MG63 (cell line): ENCODE data around the gene TOP2A. TPM values are rescaled to one million over a fixed set of nuclear protein-coding genes. Genes with fewer than 3 reads are reported as not detected.

Experiments
- DNase-seq: peaks from one replicate; pipeline ENCODE4 v3.0.0-alpha.2; 2020
- H3K27me3 ChIP-seq: fragments of 250-450 bp; sonication (Bioruptor Pico); 2 replicates; pipeline ENCODE4 v1.5.1; 2020; ENCODE audit warnings: mild to moderate bottlenecking, moderate library complexity
- H3K36me3 ChIP-seq: fragments of 250-450 bp; sonication (Bioruptor Pico); 2 replicates; pipeline ENCODE4 v1.5.1; 2020; ENCODE audit warnings: mild to moderate bottlenecking, moderate library complexity
- H3K4me3 ChIP-seq: fragments of 250-450 bp; sonication (Bioruptor Pico); 2 replicates; pipeline ENCODE4 v1.5.1; 2020; ENCODE audit warnings: mild to moderate bottlenecking, moderate library complexity
- H3K9me3 ChIP-seq: fragments of 250-450 bp; sonication (Bioruptor Pico); 2 replicates; pipeline ENCODE4 v1.5.1; 2020; ENCODE audit warnings: mild to moderate bottlenecking, moderate library complexity
- total RNA-seq: library from RNA; depleted of rRNA; stranded (reverse); fragments of >200 nt; shearing (Covaris generic); gene quantifications from 2 replicates; pipeline ENCODE4 v1.2.3, GENCODE V29; 2014; ENCODE audit warnings: low replicate concordance

Gene TOP2A
- total RNA-seq, 1 experiment from 2014 or later: 138 TPM

DNA sequence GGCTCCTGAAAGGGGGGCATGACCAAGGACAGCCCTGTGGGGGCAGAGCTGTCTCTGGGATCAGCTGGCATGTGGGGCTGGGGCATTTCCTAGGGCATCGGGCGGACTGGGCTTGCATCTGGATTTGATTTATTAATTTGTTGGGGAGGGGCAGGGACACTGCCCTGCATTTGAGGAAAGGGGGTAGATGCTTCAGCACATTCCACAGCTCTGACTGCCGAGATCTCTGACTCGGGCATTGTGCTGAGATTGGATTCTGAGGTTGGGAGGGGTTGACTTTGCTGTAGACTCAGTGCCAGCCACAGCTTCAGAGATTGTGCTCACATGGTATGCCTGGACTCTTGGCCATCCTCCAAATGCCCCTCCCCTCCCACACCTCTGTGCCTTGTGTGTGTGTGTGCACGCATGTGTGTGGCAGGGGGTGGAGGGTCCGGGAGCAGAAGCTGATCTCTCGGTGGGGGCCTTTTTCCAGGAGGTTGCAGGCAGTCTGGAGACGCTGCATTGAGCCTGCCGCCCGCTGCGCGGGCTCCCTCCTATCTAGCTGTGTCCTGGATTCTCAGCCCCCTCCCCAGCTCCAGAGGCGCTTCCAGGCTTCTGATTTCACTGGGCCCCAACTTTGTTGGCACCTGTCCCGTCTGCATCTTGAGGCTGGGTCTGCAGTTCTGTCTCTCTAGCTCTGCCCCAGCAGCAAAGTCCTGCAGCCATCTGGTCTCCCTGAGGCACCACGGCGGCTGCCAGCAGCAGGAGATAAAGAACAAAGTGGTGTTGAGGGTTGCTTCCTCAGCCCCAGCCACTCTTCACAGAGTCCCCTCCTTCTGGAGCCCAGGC is 40.5 kb upstream of the TOP2A start:
- H3K36me3 ChIP-seq: no peaks in the 10 kb centered on the region
- DNase-seq: peak; percentile 68

DNA sequence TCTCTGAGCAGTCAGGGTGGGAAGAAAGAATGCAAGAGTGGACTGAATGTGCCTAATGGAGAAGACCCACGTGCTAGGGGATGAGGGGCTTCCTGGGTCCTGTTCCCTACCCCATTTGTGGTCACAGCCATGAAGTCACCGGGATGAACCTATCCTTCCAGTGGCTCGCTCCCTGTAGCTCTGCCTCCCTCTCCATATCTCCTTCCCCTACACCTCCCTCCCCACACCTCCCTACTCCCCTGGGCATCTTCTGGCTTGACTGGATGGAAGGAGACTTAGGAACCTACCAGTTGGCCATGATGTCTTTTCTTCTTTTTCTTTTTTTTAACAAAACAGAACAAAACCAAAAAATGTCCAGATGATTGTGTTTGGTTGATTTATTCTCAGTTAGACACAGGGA is 39.7 kb upstream of the TOP2A start:
- no peak overlapping the region for H3K4me3 ChIP-seq
- H3K27me3 ChIP-seq: no peaks in the 10 kb centered on the region
- DNase-seq: no peak
- no peaks in the 10 kb centered on the region for H3K36me3 ChIP-seq
- H3K9me3 ChIP-seq: no peaks in the 10 kb centered on the region

More for the DNA sequence above, 40.5 kb upstream of the TOP2A start:
- Histone ChIP-seq H3K27me3 (no peaks in the 10 kb centered on the region), H3K9me3 (no peaks in the 10 kb centered on the region), H3K4me3 (no peak overlapping the region)

GRCh38 chr17:40456396-40456951 is 38.8 kb upstream of the TOP2A start:
- no peak overlapping the region for H3K4me3 ChIP-seq
- DNase-seq: no peak

DNA sequence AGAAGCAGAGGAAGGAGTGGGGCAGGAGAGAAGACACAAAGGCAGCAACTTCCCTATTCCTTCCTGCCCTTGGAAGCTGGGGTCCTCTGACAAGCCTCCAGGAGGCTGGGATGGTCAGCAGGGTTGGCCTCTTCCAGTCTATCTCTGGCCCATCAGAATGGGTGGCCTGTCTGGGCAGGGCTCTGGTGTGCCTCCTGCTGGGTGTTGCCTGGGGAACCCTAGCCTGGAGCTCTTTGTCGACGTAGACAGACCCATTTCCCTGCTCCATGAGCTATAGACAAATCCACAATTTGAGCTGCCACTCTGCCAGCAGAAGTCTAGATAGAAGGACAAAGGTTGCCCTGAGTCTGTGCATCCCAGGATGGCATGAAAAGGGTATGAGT is 36.9 kb upstream of the TOP2A start:
- Histone ChIP-seq H3K27me3 (no peaks in the 10 kb centered on the region), H3K4me3 (no peak overlapping the region), H3K36me3 (no peaks in the 10 kb centered on the region), H3K9me3 (no peaks in the 10 kb centered on the region)
- DNase-seq: no peak

More at GRCh38 chr17:40456396-40456951, 38.8 kb upstream of the TOP2A start:
- Histone ChIP-seq H3K27me3 (no peaks in the 10 kb centered on the region), H3K9me3 (no peaks in the 10 kb centered on the region), H3K36me3 (no peaks in the 10 kb centered on the region)

DNA sequence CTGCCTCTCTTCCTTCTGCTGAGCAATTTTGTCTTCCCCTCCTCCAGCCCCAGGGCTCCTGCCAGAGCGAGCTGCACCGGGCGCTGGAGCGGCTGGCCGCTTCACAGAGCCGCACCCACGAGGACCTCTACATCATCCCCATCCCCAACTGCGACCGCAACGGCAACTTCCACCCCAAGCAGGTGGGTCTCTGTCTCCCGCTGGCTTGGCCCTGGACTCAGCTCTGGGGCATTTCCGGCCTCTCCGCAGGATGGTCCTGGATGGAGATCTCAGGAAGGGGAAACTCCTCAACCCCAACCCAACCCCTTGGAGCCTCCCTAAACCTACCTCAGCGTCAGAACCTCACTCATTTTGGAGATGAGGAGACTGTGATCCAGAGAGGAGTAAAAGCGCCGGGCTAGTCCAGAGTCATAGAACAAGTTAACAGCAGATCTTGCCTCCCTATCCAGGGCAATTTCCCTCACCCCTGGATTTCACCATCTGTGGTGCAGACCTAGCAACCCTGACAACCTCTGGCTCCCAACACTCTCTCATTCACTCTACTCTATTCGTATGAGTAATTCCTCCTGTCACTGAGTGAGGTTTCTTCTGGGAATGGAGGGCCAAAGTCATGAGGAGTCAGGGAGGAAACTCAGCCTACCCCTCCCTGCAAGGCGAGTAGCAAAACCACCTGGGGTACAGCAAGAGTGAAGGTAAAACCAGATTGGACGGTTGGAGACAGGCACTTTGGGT is 36.4 kb upstream of the TOP2A start:
- no peaks in the 10 kb centered on the region for H3K9me3 ChIP-seq
- no peaks in the 10 kb centered on the region for H3K27me3 ChIP-seq
- no peak overlapping the region for H3K4me3 ChIP-seq
- DNase-seq: no peak
- no peaks in the 10 kb centered on the region for H3K36me3 ChIP-seq

DNA sequence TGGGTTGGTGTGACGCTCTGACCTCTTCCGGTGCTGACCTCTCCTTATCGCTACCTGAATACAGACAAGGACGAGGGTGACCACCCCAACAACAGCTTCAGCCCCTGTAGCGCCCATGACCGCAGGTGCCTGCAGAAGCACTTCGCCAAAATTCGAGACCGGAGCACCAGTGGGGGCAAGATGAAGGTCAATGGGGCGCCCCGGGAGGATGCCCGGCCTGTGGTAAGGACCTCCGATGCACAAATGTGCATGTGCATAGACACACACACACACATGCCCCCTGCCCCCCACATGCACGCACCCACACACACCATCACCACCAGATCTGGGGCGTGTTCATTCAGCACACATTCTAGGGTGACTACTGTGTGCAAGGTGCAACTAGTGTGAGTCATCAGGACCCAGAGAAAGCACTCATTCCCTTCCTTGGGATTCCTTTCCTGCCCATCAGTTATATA is 35.3 kb upstream of the TOP2A start:
- H3K9me3 ChIP-seq: no peaks in the 10 kb centered on the region
- no peak for DNase-seq
- no peak overlapping the region for H3K4me3 ChIP-seq
- H3K36me3 ChIP-seq: no peaks in the 10 kb centered on the region
- H3K27me3 ChIP-seq: no peaks in the 10 kb centered on the region

GRCh38 chr17:40452216-40452787 is 34.6 kb upstream of the TOP2A start:
- H3K4me3 ChIP-seq: no peak overlapping the region

GRCh38 chr17:40451420-40451819 is 33.7 kb upstream of the TOP2A start:
- Histone ChIP-seq H3K9me3 (no peaks in the 10 kb centered on the region), H3K36me3 (no peaks in the 10 kb centered on the region), H3K4me3 (no peak overlapping the region), H3K27me3 (no peaks in the 10 kb centered on the region)
- DNase-seq: peak; percentile 95

More at GRCh38 chr17:40452216-40452787, 34.6 kb upstream of the TOP2A start:
- H3K27me3 ChIP-seq: no peaks in the 10 kb centered on the region
- H3K9me3 ChIP-seq: no peaks in the 10 kb centered on the region
- no peaks in the 10 kb centered on the region for H3K36me3 ChIP-seq
- peak; percentile 67 for DNase-seq

DNA sequence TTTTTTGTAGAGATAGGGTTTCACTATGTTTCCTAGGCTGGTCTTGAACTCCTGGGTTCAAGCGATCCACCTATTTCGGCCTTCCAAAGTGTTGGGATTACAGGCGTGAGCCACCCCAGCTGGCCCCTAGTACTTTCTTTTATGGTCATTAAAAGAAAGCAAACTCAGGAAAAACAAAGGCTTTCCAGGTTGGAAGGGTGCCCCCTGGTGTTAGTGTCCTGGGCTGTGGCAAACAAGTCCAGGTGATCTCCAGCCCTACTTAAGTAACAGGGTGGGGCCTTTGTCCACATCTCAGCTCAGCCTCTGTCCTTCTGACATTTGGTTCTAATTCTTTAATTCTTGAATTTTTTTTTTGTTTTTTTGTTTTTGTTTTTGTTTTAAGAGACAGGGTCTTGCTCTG is 32.5 kb upstream of the TOP2A start:
- H3K9me3 ChIP-seq: no peaks in the 10 kb centered on the region
- no peaks in the 10 kb centered on the region for H3K36me3 ChIP-seq
- no peak for DNase-seq
- H3K4me3 ChIP-seq: no peak overlapping the region
- no peaks in the 10 kb centered on the region for H3K27me3 ChIP-seq

- peak; percentile 54 for DNase-seq
- no peaks in the 10 kb centered on the region for H3K36me3 ChIP-seq
- H3K9me3 ChIP-seq: no peaks in the 10 kb centered on the region
- H3K27me3 ChIP-seq: no peaks in the 10 kb centered on the region
- H3K4me3 ChIP-seq: no peak overlapping the region
Observed at GRCh38 chr17:40448639-40449261, 31.1 kb upstream of the TOP2A start.

- H3K9me3 ChIP-seq: no peaks in the 10 kb centered on the region
- no peaks in the 10 kb centered on the region for H3K27me3 ChIP-seq
- H3K36me3 ChIP-seq: no peaks in the 10 kb centered on the region
- peak; percentile 78 for DNase-seq
- H3K4me3 ChIP-seq: no peak overlapping the region
Observed at GRCh38 chr17:40448213-40448638, 30.5 kb upstream of the TOP2A start.

DNA sequence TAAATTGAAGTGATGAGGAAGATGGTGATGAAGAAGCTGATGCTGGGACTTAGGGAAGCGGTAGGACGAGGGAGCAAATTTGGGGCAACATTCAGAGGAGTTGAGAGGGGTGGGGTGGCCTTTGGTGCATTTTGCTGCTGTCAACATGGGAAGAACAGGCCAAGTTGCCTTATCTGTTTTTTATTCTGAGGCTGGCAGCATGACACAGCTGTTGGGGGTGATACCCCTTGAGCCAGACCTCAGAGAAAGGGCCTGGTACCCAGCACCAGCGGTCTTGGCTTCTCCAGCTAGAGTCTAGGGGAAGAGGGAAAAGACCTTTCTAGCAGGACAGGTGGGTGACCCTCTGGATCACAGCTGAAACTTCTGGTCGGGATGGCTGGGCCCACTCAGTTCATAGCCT is 30.1 kb upstream of the TOP2A start:
- no peaks in the 10 kb centered on the region for H3K36me3 ChIP-seq
- no peaks in the 10 kb centered on the region for H3K9me3 ChIP-seq
- H3K4me3 ChIP-seq: no peak overlapping the region
- no peak for DNase-seq
- no peaks in the 10 kb centered on the region for H3K27me3 ChIP-seq

DNA sequence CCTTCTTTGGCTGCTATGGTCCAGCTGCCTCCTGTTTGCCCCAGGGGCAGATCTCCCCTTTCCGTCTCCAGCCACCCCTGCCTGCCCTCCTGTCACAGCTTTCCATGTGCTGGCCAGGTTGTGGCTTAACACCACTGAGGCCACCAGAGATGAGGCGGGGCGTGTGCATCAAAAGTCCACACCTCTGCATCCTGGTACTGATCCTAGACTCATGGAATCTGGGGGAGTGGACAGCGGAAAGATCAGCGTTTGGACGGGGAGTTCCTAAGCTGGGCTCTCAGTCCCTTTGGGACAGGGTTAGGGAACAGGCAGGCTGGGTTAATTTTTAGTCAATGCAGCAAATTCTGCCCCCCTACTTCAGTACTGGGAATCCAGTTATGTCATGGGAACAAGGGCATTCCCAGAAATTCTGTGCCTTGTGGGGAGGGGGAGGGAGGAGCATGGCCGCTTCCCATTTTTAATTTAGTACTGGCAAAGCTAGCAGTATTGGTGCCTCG is 29.5 kb upstream of the TOP2A start:
- H3K27me3 ChIP-seq: no peaks in the 10 kb centered on the region
- DNase-seq: no peak
- H3K9me3 ChIP-seq: no peaks in the 10 kb centered on the region
- H3K36me3 ChIP-seq: no peaks in the 10 kb centered on the region
- no peak overlapping the region for H3K4me3 ChIP-seq

DNA sequence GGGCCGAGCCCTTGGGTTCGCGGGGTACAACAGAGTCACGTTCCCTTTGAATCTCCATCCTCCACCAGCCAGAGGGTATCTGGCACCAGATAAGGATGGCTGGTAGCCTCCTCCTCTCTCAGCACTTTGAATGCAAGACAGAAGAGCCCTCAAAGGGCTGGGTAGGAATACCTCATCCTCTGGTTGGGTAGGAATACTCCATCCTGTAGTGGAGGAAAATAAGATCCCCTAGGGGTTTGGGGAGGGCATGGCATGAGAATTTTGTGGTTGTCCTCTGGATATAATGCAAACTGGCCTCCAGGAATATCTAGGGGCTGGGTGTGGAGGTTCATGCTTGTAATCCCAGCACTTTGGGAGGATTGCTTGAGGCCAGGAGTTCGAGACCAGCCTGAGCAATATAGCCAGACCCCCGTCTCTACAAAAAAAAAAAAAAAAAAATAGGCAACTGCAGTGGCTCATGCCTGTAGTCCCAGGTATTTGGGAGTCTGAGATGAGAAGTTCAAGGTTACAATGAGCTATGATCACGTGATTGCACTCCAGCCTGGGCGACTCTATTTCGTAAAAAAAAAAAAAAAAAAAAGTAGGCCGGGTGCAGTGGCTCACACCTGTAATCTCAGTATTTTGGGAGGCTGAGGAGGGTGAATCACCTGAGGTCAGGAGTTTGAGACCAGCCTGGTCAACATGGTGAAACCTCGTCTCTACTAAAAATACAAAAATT is 28.2 kb upstream of the TOP2A start:
- H3K27me3 ChIP-seq: no peaks in the 10 kb centered on the region
- no peaks in the 10 kb centered on the region for H3K9me3 ChIP-seq
- H3K36me3 ChIP-seq: no peaks in the 10 kb centered on the region
- DNase-seq: no peak
- no peak overlapping the region for H3K4me3 ChIP-seq

DNA sequence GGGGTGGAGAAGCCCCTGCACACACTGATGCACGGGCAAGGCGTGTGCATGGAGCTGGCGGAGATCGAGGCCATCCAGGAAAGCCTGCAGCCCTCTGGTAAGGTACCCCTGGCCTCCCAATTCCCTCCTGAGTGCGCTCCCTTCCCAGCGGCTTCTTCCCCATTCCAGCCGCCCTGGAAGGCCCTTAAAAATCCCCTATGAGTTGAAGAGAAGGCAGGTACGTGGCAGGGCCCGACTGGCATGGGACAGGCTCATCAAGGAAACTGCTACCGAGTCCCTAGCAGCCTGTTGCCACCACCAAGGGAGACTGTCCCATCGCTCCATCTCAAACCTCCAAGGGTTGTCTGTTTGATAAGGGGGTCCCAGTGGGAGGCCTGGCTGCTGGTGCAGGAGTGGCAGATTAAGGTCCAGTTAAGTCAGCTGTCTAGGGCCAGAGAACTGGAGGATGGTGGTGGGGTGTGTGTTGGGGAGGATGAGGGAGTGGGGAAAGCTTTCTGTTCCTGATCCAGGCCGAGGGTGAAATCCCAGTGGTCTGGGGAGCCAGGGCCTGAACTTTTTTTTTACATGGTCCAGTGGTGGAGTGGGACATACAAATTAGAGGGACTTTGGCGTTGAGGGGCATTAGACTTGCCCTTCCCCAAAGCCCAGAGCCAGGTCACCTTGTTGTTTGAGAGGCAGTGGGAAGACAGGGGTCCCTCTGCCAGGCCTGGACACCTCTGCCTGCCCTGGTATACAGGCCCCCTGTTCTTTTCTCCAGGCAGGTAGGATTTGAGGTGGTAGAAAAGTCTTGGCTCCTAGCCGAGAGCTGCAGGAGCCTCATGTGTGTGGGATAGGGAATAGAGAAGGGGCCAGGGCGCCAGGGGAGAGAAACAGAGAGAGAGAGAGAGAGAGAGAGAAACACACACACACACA is 26.5 kb upstream of the TOP2A start:
- Histone ChIP-seq H3K9me3 (no peaks in the 10 kb centered on the region), H3K36me3 (no peaks in the 10 kb centered on the region), H3K4me3 (peak overlapping the region; percentile 34), H3K27me3 (no peaks in the 10 kb centered on the region)
- no peak for DNase-seq
